NCI-H128 (cell line): ENCODE measurements around the gene KIF26B.

Experiments used
- DNase-seq: peaks from one replicate; lab custom pipeline; 2025; ENCODE audit not compliant: unreplicated experiment; lab: John Stamatoyannopoulos, UW

KIF26B gene

GRCh38 chr1:245205864-245206263 is 51.1 kb downstream of the KIF26B start:
- no peak for DNase-seq

GRCh38 chr1:245207056-245207638 is 52.4 kb downstream of the KIF26B start:
- DNase-seq = no peak

GRCh38 chr1:245207801-245208200 is 53.0 kb downstream of the KIF26B start:
- DNase-seq = no peak

- DNase-seq = no peak
These were observed 55.1 kb downstream of the KIF26B start for GRCh38 chr1:245209658-245210435.

GRCh38 chr1:245211035-245211749 is 56.4 kb downstream of the KIF26B start:
- no peak for DNase-seq

- DNase-seq = no peak
These were observed 57.0 kb downstream of the KIF26B start for GRCh38 chr1:245211761-245212160.

GRCh38 chr1:245212221-245212710 is 57.5 kb downstream of the KIF26B start:
- DNase-seq = no peak

GRCh38 chr1:245213066-245213831 is 58.5 kb downstream of the KIF26B start:
- DNase-seq = no peak

- no peak for DNase-seq
These were observed 60.3 kb downstream of the KIF26B start for GRCh38 chr1:245215071-245215470.

- no peak for DNase-seq
These were observed 61.8 kb downstream of the KIF26B start for GRCh38 chr1:245216366-245217115.

- DNase-seq = no peak
These were observed 63.2 kb downstream of the KIF26B start for GRCh38 chr1:245217853-245218608.

GRCh38 chr1:245220381-245220985 is 65.7 kb downstream of the KIF26B start:
- no peak for DNase-seq

GRCh38 chr1:245221805-245222204 is 67.0 kb downstream of the KIF26B start:
- no peak for DNase-seq

- DNase-seq = no peak
These were observed 68.3 kb downstream of the KIF26B start for GRCh38 chr1:245222931-245223595.

- DNase-seq = no peak
These were observed 70.8 kb downstream of the KIF26B start for GRCh38 chr1:245225322-245226202.

- DNase-seq = no peak
These were observed 71.4 kb downstream of the KIF26B start for GRCh38 chr1:245226203-245226499.

- DNase-seq = no peak
These were observed 74.3 kb downstream of the KIF26B start for GRCh38 chr1:245229051-245229450.

GRCh38 chr1:245232931-245233330 is 78.1 kb downstream of the KIF26B start:
- no peak for DNase-seq
